Sigmoid colon (tissue), 4 donors: Measurements from ENCODE around the gene SHISA6.

Experiments used
- EP300 ChIP-seq, 4 donors: sonication (generic); formaldehyde crosslinking; IDR thresholded peaks; one replicate each; pipeline ENCODE4 v1.6.1; 2017; ENCODE audit warnings: antibody characterized with exemption in 4 of 4
- POLR2A ChIP-seq, 2 donors: fragments of 450-650 bp; IDR thresholded peaks; one replicate each; pipeline ENCODE4 v1.6.1; 2016; ENCODE audit warnings: antibody characterized with exemption in 2 of 2, mild to moderate bottlenecking in 2 of 2, moderate library complexity in 2 of 2

DNA sequence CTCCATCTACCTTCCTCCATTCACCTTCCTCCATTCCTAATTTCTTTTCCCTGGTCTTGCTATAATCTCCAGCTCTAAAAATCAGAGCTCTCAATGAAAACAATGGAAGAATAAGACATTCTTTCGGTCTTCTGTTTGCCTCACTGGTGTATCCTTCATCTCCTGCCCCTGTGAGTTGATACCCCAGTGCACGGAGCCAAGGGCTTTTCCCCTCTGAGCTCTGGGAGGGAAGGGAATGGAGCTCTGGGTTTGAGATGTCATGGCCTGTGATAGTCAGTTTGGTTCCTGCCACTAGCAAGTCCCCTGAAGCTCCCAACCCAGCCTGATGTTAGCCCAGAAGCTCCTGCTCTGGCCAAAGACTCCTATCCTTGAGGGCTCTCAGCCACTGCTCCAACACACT lies 320.7 kb downstream of the SHISA6 start:
- TF ChIP-seq POLR2A (IDR thresholded peaks at IDR 0.05) (no peak), EP300 (IDR thresholded peaks at IDR 0.05) (no peak)
